H9 (cell line): ENCODE data around the gene MUC5B. TPM values are rescaled to one million over a fixed set of nuclear protein-coding genes. Genes with fewer than 3 reads are reported as not detected.

ENCODE experiments used
- DNase-seq: peaks from one replicate; pipeline ENCODE4 v3.0.0-alpha.2; 2017
- H2AFZ ChIP-seq: one replicate; pipeline ENCODE4 v1.6.1; 2013; ENCODE audit warnings: mild to moderate bottlenecking, low read length, control low read depth, moderate library complexity
- H2AK5ac ChIP-seq: 2 replicates; pipeline ENCODE4 v1.6.1; 2013; ENCODE audit warnings: low read length, control low read depth, mixed read lengths; ENCODE audit not compliant: insufficient read length
- H2BK120ac ChIP-seq: one replicate; pipeline ENCODE4 v1.6.1; 2013; ENCODE audit warnings: low read depth, mild to moderate bottlenecking, low read length, control low read depth, inconsistent platforms; ENCODE audit not compliant: poor library complexity, severe bottlenecking
- H2BK12ac ChIP-seq: 2 replicates; pipeline ENCODE4 v1.6.1; 2013; ENCODE audit warnings: low read length, control low read depth, mixed read lengths, low read depth; ENCODE audit not compliant: insufficient read length
- H2BK15ac ChIP-seq: 2 replicates; pipeline ENCODE4 v1.6.1; 2013; ENCODE audit warnings: low read depth, low read length, control low read depth
- H2BK20ac ChIP-seq: one replicate; pipeline ENCODE4 v1.6.1; 2013; ENCODE audit warnings: low read depth, mild to moderate bottlenecking, low read length, control low read depth, inconsistent platforms; ENCODE audit not compliant: poor library complexity, severe bottlenecking
- H2BK5ac ChIP-seq: 2 replicates; pipeline ENCODE4 v1.6.1; 2013; ENCODE audit warnings: low read length, control low read depth, mixed read lengths; ENCODE audit not compliant: insufficient read length
- H3K14ac ChIP-seq: 2 replicates; pipeline ENCODE4 v1.6.1; 2013; ENCODE audit warnings: low read length, control low read depth; ENCODE audit not compliant: insufficient read depth
- H3K18ac ChIP-seq: 2 replicates; pipeline ENCODE4 v1.6.1; 2013; ENCODE audit warnings: low read depth, mild to moderate bottlenecking, mixed read lengths, low read length, control low read depth; ENCODE audit not compliant: insufficient read length
- H3K23ac ChIP-seq: 2 replicates; pipeline ENCODE4 v1.6.1; 2013; ENCODE audit warnings: low read length, control low read depth, mixed read lengths, low read depth; ENCODE audit not compliant: insufficient read length
- H3K23me2 ChIP-seq: 2 replicates; pipeline ENCODE4 v1.6.1; 2013; ENCODE audit warnings: low read depth, mild to moderate bottlenecking, mixed read lengths, low read length, control low read depth; ENCODE audit not compliant: insufficient read length, poor library complexity, severe bottlenecking
- H3K27ac ChIP-seq: 2 replicates; pipeline ENCODE4 v1.5.1; 2013; ENCODE audit warnings: low read length, control low read depth, mixed read lengths, low read depth; ENCODE audit not compliant: insufficient read length
- H3K27me3 ChIP-seq: 2 replicates; pipeline ENCODE4 v1.6.1; 2013; ENCODE audit warnings: low read length, control low read depth, inconsistent platforms; ENCODE audit not compliant: insufficient read depth
- H3K4ac ChIP-seq: 2 replicates; pipeline ENCODE4 v1.6.1; 2013; ENCODE audit warnings: low read depth, mild to moderate bottlenecking, control low read depth, inconsistent platforms, low read length, moderate library complexity
- H3K4me1 ChIP-seq: 2 replicates; pipeline ENCODE4 v1.6.1; 2013; ENCODE audit warnings: low read length, control low read depth, inconsistent platforms; ENCODE audit not compliant: insufficient read depth
- H3K4me2 ChIP-seq: 2 replicates; pipeline ENCODE4 v1.6.1; 2013; ENCODE audit warnings: low read length, control low read depth, mixed read lengths; ENCODE audit not compliant: insufficient read length, insufficient read depth
- H3K56ac ChIP-seq: 2 replicates; pipeline ENCODE4 v1.6.1; 2013; ENCODE audit warnings: low read depth, mild to moderate bottlenecking, mixed read lengths, low read length, control low read depth; ENCODE audit not compliant: insufficient read length
- H3K79me1 ChIP-seq: 2 replicates; pipeline ENCODE4 v1.6.1; 2013; ENCODE audit warnings: low read depth, mild to moderate bottlenecking, moderate library complexity, low read length, control low read depth, inconsistent platforms; ENCODE audit not compliant: insufficient read depth, poor library complexity, severe bottlenecking
- H3K79me2 ChIP-seq: 2 replicates; pipeline ENCODE4 v1.6.1; 2013; ENCODE audit warnings: low read length, control low read depth, inconsistent platforms; ENCODE audit not compliant: insufficient read depth
- H3K9ac ChIP-seq: 2 replicates; pipeline ENCODE4 v1.6.1; 2013; ENCODE audit warnings: low read length, control low read depth, mixed read lengths; ENCODE audit not compliant: insufficient read length; ENCODE audit errors: extremely low read depth
- H3K9me3 ChIP-seq: one replicate; pipeline ENCODE4 v1.6.1; 2013; ENCODE audit warnings: low read depth, low read length, inconsistent platforms; ENCODE audit not compliant: control insufficient read depth
- H3T11ph ChIP-seq: one replicate; pipeline ENCODE4 v1.6.1; 2013; ENCODE audit warnings: mild to moderate bottlenecking, low read length, control low read depth, inconsistent platforms
- H4K20me1 ChIP-seq: one replicate; pipeline ENCODE4 v1.6.1; 2013; ENCODE audit not compliant: control insufficient read depth, insufficient read length, insufficient read depth
- H4K5ac ChIP-seq: 2 replicates; pipeline ENCODE4 v1.6.1; 2013; ENCODE audit warnings: low read depth, mild to moderate bottlenecking, mixed read lengths, low read length, control low read depth; ENCODE audit not compliant: insufficient read length
- H4K8ac ChIP-seq: replicated peaks from 2 replicates; pipeline ENCODE4 v1.6.1; 2013; ENCODE audit warnings: low read length, control low read depth, mixed read lengths, low read depth; ENCODE audit not compliant: insufficient read length
- H4K91ac ChIP-seq: 2 replicates; pipeline ENCODE4 v1.6.1; 2013; ENCODE audit warnings: low read depth, mild to moderate bottlenecking, moderate library complexity, mixed read lengths, low read length, control low read depth; ENCODE audit not compliant: insufficient read length
- H3K27ac Mint-ChIP-seq, 3 experiments: 2 replicates in 2 of 3; 3 replicates in 1 of 3; pipeline ENCODE4 v1.8.0; 2020 to 2021; ENCODE audit warnings: mixed read lengths in 3 of 3, mild to moderate bottlenecking in 1 of 3, moderate library complexity in 1 of 3
- H3K27me3 Mint-ChIP-seq: 2 replicates; pipeline ENCODE4 v1.8.0; 2021; ENCODE audit warnings: low read depth, mild to moderate bottlenecking, moderate library complexity, mixed read lengths
- H3K36me3 Mint-ChIP-seq, 3 experiments: 2 replicates in 2 of 3; 3 replicates in 1 of 3; pipeline ENCODE4 v1.8.0; 2020 to 2021; ENCODE audit warnings: low read depth in 3 of 3, mixed read lengths in 3 of 3; ENCODE audit not compliant: insufficient read depth in 1 of 3
- H3K4me1 Mint-ChIP-seq, 2 experiments: 2 replicates each; pipeline ENCODE4 v1.8.0; 2020; ENCODE audit warnings: mixed read lengths in 2 of 2
- H3K4me3 Mint-ChIP-seq, 2 experiments: 2 replicates in 1 of 2; 3 replicates in 1 of 2; pipeline ENCODE4 v1.8.0; 2020 to 2021; ENCODE audit warnings: mild to moderate bottlenecking in 2 of 2, mixed read lengths in 2 of 2, moderate library complexity in 1 of 2
- H3K9me3 Mint-ChIP-seq, 2 experiments: 2 replicates in 1 of 2; 3 replicates in 1 of 2; pipeline ENCODE4 v1.8.0; 2020; ENCODE audit warnings: mild to moderate bottlenecking in 2 of 2, mixed read lengths in 2 of 2, moderate library complexity in 1 of 2
- WGBS: extraction: QIAGEN DNeasy Blood & Tissue Kit; methylation state at CpG from one replicate; pipeline ENCODE4 v1.1.7; 2013; ENCODE audit warnings: missing lambda C conversion rate, low lambda C conversion rate, mixed read lengths; ENCODE audit not compliant: insufficient read length; ENCODE audit errors: extremely low coverage; 5-methylcytosine and 5-hydroxymethylcytosine counted together
- total RNA-seq: library from RNA; stranded (reverse); gene quantifications from 2 replicates; pipeline ENCODE4 v1.2.1, GENCODE V29; 2021
- TF ChIP-seq, protein P1 (sequence below): fragments of 200-600 bp; sonication (generic); conservative IDR thresholded peaks from 3 replicates; pipeline ENCODE4 v1.8.0; 2021; ENCODE audit warnings: antibody characterized with exemption, mild to moderate bottlenecking

Gene MUC5B
- total RNA-seq, 1 experiment from 2014 or later, result not detected

DNA sequence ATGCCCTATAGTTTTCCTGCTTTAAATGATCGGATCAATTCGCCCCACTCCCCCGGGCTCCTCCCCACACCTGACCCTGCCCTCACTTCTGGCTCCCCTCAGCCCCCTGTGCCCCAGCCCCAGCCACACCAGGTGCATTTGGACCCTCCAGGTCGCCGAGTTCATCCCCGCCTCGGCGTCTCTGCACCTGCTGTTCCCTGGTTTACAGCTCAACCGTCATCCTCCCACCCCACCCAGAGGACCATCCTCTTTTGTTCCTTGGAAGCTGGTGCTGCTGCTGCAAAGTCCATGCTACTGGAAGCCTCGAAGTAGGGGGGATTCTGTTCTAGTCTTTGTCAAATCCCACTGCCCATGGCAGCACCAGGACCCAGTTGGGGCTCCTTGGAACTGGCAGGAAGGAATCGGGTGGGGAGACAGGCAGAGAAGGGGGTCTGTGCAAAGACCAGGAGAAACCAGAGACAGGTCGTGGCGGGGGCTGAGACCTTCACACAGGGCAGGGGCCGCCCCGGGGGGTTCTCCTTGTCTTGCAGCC is 4.5 kb upstream of the MUC5B start:
- Histone ChIP-seq H4K8ac (no peak overlapping the region), H2BK120ac (no peak overlapping the region), H3K4me1 (no peaks in the 10 kb centered on the region), H3K9ac (no peak overlapping the region), H3K27me3 (no peaks in the 10 kb centered on the region), H2AK5ac (no peak overlapping the region), H3K9me3 (no peaks in the 10 kb centered on the region), H2BK20ac (no peak overlapping the region), H3K14ac (no peak overlapping the region), H3K79me2 (no peaks in the 10 kb centered on the region), H4K91ac (no peak overlapping the region), H2BK12ac (no peak overlapping the region), H4K20me1 (no peaks in the 10 kb centered on the region), H2AFZ (no peak overlapping the region), H3K4me2 (no peak overlapping the region), H3K79me1 (no peaks in the 10 kb centered on the region), H3K23ac (no peak overlapping the region), H3K18ac (no peak overlapping the region), H2BK15ac (no peak overlapping the region), H3K27ac (no peak overlapping the region), H4K5ac (no peak overlapping the region), H3K56ac (no peak overlapping the region), H3K23me2 (no peaks in the 10 kb centered on the region), H2BK5ac (no peak overlapping the region), H3T11ph (no peak overlapping the region), H3K4ac (no peak overlapping the region)
- Mint-ChIP-seq H3K4me1 (peaks cover 0 to 3% of the 10 kb centered on the region in 2 experiments; a peak in 1 of 4 replicates), H3K4me3 (no peak overlapping the region), H3K27me3 (peaks cover 48% of the 10 kb centered on the region), H3K9me3 (peaks cover 4 to 10% of the 10 kb centered on the region in 2 experiments), H3K36me3 (no peaks in the 10 kb centered on the region), H3K27ac (no peak overlapping the region)
- peak; percentile 10 for DNase-seq
- TF ChIP-seq, protein P1, sequence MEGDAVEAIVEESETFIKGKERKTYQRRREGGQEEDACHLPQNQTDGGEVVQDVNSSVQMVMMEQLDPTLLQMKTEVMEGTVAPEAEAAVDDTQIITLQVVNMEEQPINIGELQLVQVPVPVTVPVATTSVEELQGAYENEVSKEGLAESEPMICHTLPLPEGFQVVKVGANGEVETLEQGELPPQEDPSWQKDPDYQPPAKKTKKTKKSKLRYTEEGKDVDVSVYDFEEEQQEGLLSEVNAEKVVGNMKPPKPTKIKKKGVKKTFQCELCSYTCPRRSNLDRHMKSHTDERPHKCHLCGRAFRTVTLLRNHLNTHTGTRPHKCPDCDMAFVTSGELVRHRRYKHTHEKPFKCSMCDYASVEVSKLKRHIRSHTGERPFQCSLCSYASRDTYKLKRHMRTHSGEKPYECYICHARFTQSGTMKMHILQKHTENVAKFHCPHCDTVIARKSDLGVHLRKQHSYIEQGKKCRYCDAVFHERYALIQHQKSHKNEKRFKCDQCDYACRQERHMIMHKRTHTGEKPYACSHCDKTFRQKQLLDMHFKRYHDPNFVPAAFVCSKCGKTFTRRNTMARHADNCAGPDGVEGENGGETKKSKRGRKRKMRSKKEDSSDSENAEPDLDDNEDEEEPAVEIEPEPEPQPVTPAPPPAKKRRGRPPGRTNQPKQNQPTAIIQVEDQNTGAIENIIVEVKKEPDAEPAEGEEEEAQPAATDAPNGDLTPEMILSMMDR, result no peak
- no CpG with 5 or more reads among the region's 15 CpGs for WGBS
